Kidney (tissue), 14 donors: ENCODE measurements around the gene RNF145. TPM values are rescaled to one million over a fixed set of nuclear protein-coding genes. Genes with fewer than 3 reads are reported as not detected.
A peak's percentile ranks its signal among the peaks of the same experiment; 100 is the strongest.

Source experiments
- DNase-seq, 5 donors: peaks; one replicate each; pipeline ENCODE4 v3.0.0-alpha.2; 2013 to 2020
- FAIRE-seq: peaks from 2 replicates; lab custom pipeline; 2012; peaks lifted over from hg19 to GRCh38; lab: Jason Lieb, UNC
- H3K27ac ChIP-seq, 2 donors: one replicate each; pipeline ENCODE4 v1.7.0; 2013; ENCODE audit warnings: low read depth in 2 of 2, low read length in 2 of 2, inconsistent platforms in 1 of 2
- H3K27me3 ChIP-seq: one replicate; pipeline ENCODE4 v1.7.1; 2013; ENCODE audit warnings: low read length, inconsistent platforms; ENCODE audit not compliant: control insufficient read depth, insufficient read depth
- H3K36me3 ChIP-seq, 3 donors: one replicate each; pipeline versions ENCODE4 v1.7.0 to v1.7.1; 2013; ENCODE audit warnings: low read length in 3 of 3, control low read depth in 1 of 3, inconsistent platforms in 1 of 3; ENCODE audit not compliant: insufficient read depth in 3 of 3, control insufficient read depth in 2 of 3
- H3K4me1 ChIP-seq, 3 donors: one replicate each; pipeline versions ENCODE4 v1.7.0 to v1.7.1; 2013; ENCODE audit warnings: low read length in 3 of 3, inconsistent platforms in 1 of 3, low read depth in 1 of 3; ENCODE audit not compliant: control insufficient read depth in 2 of 3, insufficient read depth in 2 of 3
- H3K4me3 ChIP-seq, 3 donors: one replicate each; pipeline versions ENCODE4 v1.7.0 to v1.8.1; 2013; ENCODE audit warnings: low read length in 3 of 3, control low read depth in 1 of 3, inconsistent platforms in 1 of 3
- H3K9ac ChIP-seq, 3 donors: one replicate each; pipeline versions ENCODE4 v1.7.0 to v1.7.1; 2013; ENCODE audit warnings: low read length in 3 of 3, control low read depth in 1 of 3, inconsistent platforms in 1 of 3
- H3K9me3 ChIP-seq, 3 donors: one replicate each; pipeline versions ENCODE4 v1.7.0 to v1.7.1; 2013; ENCODE audit warnings: low read length in 3 of 3, control low read depth in 1 of 3, inconsistent platforms in 1 of 3; ENCODE audit not compliant: control insufficient read depth in 2 of 3, insufficient read depth in 1 of 3
- CTCF ChIP-seq: IDR thresholded peaks from 3 replicates; pipeline ENCODE4 v1.5.1; 2012; ENCODE audit warnings: mild to moderate bottlenecking, moderate library complexity, borderline replicate concordance; ENCODE audit not compliant: insufficient read depth; ENCODE audit errors: extremely low read depth
- intact Hi-C: fragments of 100-400 bp; cut with DNase I; formaldehyde crosslinking; loops from one replicate; pipeline ENCODE4 v1.11.1; 2022
- polyA plus RNA-seq: library from polyadenylated mRNA; stranded (reverse); fragments of 350-450 nt; fragmentation: Illumina TruSeq; extraction: RNeasy Lipid Tissue Mini Kit (QIAGEN cat#74804); gene quantifications from one replicate; pipeline ENCODE4 v1.2.3, GENCODE V29; 2014; ENCODE audit warnings: low read depth, low replicate concordance; ENCODE audit not compliant: insufficient read depth
- total RNA-seq: library from RNA; stranded (reverse); fragmentation: NEBNext Ultra II Directional; extraction: Animal tissue kit (Norgen Biotek cat#: 25700); gene quantifications from one replicate; pipeline ENCODE4 v1.2.1, GENCODE V29; 2021
- donor health status: control.
- donor health status: control.
- donor health status: control.
- donor health status: control.
- donor health status: control.
- donor health status: DM: yes; HTN: yes; CAD: no.
- donor health status: Normal renal cell carcinoma (clear cell type).

The RNF145 gene
- total and polyA plus RNA-seq, 2 donors from 2014 or later = 29.6 to 66.5 TPM

DNA sequence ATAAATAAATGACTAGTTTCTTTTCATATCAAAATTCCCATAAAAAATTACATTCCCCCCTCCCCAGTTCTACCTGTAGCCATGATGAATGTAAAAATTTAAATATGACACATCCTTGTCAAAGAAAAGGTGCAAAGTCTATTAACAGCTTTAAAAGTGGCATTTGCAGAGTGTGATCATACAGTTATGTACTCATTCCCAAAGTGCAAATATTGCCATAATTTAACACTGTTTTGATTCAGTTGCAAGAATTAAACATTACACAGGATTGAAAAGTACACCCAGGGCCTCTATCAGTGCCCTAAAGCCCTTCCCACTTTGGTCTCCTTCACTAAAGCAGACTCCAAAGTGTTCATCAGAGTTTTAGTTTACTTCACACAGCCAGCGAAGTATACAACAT is 51.8 kb downstream of the RNF145 start:
- no peak overlapping the region for H3K27ac ChIP-seq
- DNase-seq (no peak), FAIRE-seq (no peak)
- no peak overlapping the region for H3K4me3 ChIP-seq
- H3K9ac ChIP-seq = no peak overlapping the region
- no peaks in the 10 kb centered on the region for H3K27me3 ChIP-seq
- no peak for TF ChIP-seq CTCF
- no peaks in the 10 kb centered on the region for H3K9me3 ChIP-seq
- peaks cover 7 to 15% (median 7%) of the 10 kb centered on the region in 3 donors for H3K36me3 ChIP-seq
- intact Hi-C loops = loop anchor here (10.0 kb wide), 1 partner anchor 107 kb away; the partner anchor contains the start of gene UBLCP1
- no peaks in the 10 kb centered on the region for H3K4me1 ChIP-seq

DNA sequence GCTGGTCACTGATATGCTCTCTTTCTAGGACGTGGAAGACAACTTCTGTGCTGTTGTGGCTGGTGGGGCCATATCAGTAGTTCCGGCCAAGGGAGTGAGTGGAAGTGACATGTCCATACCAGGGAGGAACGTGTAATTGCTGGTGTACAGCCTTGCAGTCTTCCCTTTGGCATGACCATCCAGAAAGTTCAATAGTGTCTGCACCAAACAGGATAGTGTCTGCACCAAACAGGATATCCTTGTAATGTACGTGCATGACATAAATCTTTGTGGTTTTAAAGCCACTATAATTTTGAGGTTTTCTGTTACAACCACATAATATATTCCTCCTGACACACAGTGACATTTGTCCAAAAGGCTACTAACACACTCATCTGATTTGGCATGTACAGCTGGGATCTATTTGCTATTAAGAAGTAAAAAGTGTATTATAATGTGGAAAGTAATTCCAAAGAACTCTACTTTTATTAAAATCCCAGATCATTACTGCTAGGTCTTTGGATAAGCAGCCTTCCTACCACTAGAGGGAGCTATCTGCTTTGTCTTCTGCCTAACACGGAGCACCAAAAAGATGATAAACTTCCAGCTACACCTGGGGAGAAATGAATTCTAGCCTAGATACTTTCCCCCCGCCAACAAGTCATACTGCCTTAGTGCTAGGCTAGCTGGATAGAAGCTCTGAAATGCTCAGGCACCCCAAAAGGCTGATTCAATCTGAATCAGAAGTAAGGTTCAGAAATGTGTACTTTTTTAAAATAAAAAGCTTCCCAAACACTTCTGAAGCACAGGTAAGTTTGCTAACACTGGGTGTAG is 52.7 kb downstream of the RNF145 start:
- intact Hi-C loops = loop anchor here (10.0 kb wide), 1 partner anchor 108 kb away; the partner anchor contains the start of gene UBLCP1
- no peaks in the 10 kb centered on the region for H3K4me1 ChIP-seq
- peak; percentile 88 for TF ChIP-seq CTCF
- H3K27ac ChIP-seq = no peak overlapping the region
- H3K27me3 ChIP-seq = no peaks in the 10 kb centered on the region
- peak in 3 of 5 donors; percentile 22 to 87 (median 79) for DNase-seq
- no peaks in the 10 kb centered on the region for H3K9me3 ChIP-seq
- no peak for FAIRE-seq
- no peak overlapping the region for H3K4me3 ChIP-seq
- no peak overlapping the region for H3K9ac ChIP-seq
- peaks cover 7 to 15% (median 7%) of the 10 kb centered on the region in 3 donors for H3K36me3 ChIP-seq

- Histone ChIP-seq H3K27me3 (no peaks in the 10 kb centered on the region), H3K4me1 (no peaks in the 10 kb centered on the region), H3K9ac (no peak overlapping the region), H3K27ac (no peak overlapping the region), H3K9me3 (no peaks in the 10 kb centered on the region), H3K4me3 (no peak overlapping the region), H3K36me3 (peaks cover 3 to 9% (median 7%) of the 10 kb centered on the region in 3 donors)
- FAIRE-seq (no peak), DNase-seq (no peak)
- TF ChIP-seq CTCF = no peak
- intact Hi-C loops = loop anchor here (10.0 kb wide), 1 partner anchor 109 kb away; the partner anchor contains the start of gene UBLCP1
Observed at GRCh38 chr5:159155960-159156359, 53.4 kb downstream of the RNF145 start.
